ENCODE data around the gene RYR1.

Gene RYR1

GRCh38 chr19:38425810-38426466, 7.6 kb upstream of the RYR1 start, which contains the start of gene RASGRP4:
RASGRP4 (minus strand) TSS chr19:38426219; CDS start chr19:38426091, 128 bp downstream.
- peak in 1 of 2 donors; percentile 26 for DNase-seq (ENCODE audit: low read depth in 1 of 2, low spot score in 1 of 2)

DNA sequence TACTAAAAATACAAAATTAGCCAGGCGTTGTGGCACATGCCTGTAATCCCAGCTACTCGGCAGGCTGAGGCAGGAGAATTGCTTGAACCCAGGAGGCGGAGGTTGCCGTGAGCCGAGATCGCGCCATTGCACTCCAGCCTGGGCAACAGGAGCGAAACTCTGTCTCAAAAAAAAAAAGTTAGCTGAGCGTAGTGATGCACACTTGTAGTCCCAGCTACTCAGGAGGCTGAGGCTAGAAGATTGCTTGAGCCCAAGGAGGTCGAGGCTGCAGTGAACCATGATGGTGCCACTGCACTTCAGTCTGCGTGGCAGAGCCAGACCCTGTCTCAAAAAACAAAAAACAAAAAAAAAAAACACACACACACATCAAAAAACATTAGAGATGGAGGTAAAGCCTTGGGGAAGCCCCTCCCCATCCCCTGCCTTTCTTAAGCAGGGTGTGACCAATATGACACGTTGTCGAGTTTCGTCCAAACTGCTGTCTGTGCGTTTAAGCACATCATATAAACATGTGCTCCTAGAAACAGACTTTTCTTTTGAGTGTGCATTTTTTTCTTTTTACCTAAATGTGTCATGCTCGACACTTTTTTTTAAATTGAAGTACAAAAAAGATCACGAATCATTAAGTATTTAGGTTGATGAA, 6.3 kb upstream of the RYR1 start:
- DNase-seq (ENCODE audit: low read depth in 1 of 2, low spot score in 1 of 2) = peak in 1 of 2 donors; percentile 36

- DNase-seq (ENCODE audit: low read depth in 1 of 2, low spot score in 1 of 2) = peak in 1 of 2 donors; percentile 19
Measured at GRCh38 chr19:38429055-38429810, 4.3 kb upstream of the RYR1 start.

GRCh38 chr19:38429811-38430156, 3.7 kb upstream of the RYR1 start:
- DNase-seq (ENCODE audit: low read depth in 1 of 2, low spot score in 1 of 2) = no peak

GRCh38 chr19:38430931-38431330, 2.6 kb upstream of the RYR1 start:
- DNase-seq (ENCODE audit: low read depth in 1 of 2, low spot score in 1 of 2) = no peak

- DNase-seq (ENCODE audit: low read depth in 1 of 2, low spot score in 1 of 2) = no peak
Measured at GRCh38 chr19:38434549-38435051, 1.1 kb downstream of the RYR1 start.

- DNase-seq (ENCODE audit: low read depth in 1 of 2, low spot score in 1 of 2) = no peak
Measured at GRCh38 chr19:38437295-38437694, 3.8 kb downstream of the RYR1 start.

DNA sequence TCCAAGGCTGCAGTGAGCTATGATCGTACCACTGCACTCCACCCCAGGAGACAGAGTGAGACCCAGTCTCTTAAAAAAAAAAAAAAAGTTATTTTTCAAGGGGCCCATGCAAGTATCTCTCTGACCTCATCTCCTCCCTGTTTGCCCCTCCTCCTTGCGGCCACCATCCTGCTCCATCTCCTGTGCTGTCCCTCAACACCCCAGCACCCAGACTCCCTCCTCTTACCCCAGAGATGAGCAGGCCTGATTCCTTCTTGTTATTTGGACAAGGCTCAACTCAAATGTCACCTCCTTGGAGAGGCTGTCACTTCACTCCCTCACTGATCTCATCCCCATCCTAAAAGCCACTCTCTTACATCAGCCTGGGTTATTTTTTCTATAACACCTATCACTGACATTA, 4.4 kb downstream of the RYR1 start:
- no peak for DNase-seq (ENCODE audit: low read depth in 1 of 2, low spot score in 1 of 2)

- no peak for DNase-seq (ENCODE audit: low read depth in 1 of 2, low spot score in 1 of 2)
Measured at GRCh38 chr19:38440592-38440991, 7.1 kb downstream of the RYR1 start.

- DNase-seq (ENCODE audit: low read depth in 1 of 2, low spot score in 1 of 2) = no peak
Measured at GRCh38 chr19:38441657-38442348, 8.3 kb downstream of the RYR1 start.

- no peak for DNase-seq (ENCODE audit: low read depth in 1 of 2, low spot score in 1 of 2)
Measured at GRCh38 chr19:38442736-38443135, 9.2 kb downstream of the RYR1 start.

- no peak for DNase-seq (ENCODE audit: low read depth in 1 of 2, low spot score in 1 of 2)
Measured at GRCh38 chr19:38443458-38443999, 10.0 kb downstream of the RYR1 start.

GRCh38 chr19:38444026-38444425, 10.5 kb downstream of the RYR1 start:
- DNase-seq (ENCODE audit: low read depth in 1 of 2, low spot score in 1 of 2) = no peak

DNA sequence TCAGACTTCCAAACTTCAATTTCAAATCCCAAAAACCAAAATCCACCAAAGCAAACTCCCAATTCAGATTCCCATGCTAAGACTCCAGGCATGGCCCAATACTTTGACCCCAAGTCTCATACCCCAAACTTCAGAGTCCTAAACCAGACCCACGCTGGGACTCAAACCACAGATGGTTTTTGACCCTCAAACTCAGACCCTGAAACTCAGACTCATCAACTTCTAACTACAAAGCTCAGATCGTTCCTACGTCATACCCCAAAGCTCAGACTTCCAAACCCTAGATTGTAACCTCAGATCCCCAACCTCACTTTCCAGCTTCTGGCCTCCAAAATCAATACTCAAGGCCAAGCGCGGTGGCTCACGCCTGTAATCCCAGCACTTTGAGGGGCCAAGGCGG, 11.9 kb downstream of the RYR1 start:
- DNase-seq (ENCODE audit: low read depth in 1 of 2, low spot score in 1 of 2) = no peak

DNA sequence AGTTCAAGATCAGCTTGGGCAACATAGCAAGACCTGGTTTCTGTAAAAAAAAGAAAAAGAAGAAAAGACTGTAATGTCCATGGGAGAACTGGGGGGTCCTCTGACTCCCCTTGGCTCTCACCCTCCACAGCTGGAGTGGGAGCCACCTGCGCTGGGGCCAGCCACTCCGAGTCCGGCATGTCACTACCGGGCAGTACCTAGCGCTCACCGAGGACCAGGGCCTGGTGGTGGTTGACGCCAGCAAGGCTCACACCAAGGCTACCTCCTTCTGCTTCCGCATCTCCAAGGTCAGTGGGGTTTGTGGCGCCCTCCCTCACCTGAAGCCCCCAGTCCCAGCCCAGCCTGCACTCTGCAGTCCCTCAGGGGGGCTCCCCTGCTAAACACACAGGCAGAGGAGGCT, 14.7 kb downstream of the RYR1 start:
- no peak for DNase-seq (ENCODE audit: low read depth in 1 of 2, low spot score in 1 of 2)

GRCh38 chr19:38449518-38449917, 16.0 kb downstream of the RYR1 start:
- no peak for DNase-seq (ENCODE audit: low read depth in 1 of 2, low spot score in 1 of 2)

GRCh38 chr19:38451036-38451435, 17.5 kb downstream of the RYR1 start:
- no peak for DNase-seq (ENCODE audit: low read depth in 1 of 2, low spot score in 1 of 2)

DNA sequence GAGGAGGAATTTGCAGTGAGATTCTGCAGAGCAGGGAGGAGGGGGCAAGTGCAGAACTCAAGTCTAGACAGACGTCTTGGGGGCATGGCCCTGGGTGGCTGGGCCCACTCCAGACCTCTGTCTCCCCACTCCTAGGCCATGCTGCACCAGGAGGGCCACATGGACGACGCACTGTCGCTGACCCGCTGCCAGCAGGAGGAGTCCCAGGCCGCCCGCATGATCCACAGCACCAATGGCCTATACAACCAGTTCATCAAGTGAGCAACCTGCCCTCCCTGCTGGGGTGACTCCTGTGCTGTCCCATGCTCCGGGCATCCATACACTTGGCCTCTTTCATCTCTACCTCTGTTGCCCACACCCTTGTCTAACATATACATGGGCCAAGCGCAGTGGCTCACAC, 18.1 kb downstream of the RYR1 start:
- no peak for DNase-seq (ENCODE audit: low read depth in 1 of 2, low spot score in 1 of 2)

GRCh38 chr19:38452430-38453366, 19.2 kb downstream of the RYR1 start:
- no peak for DNase-seq (ENCODE audit: low read depth in 1 of 2, low spot score in 1 of 2)

DNA sequence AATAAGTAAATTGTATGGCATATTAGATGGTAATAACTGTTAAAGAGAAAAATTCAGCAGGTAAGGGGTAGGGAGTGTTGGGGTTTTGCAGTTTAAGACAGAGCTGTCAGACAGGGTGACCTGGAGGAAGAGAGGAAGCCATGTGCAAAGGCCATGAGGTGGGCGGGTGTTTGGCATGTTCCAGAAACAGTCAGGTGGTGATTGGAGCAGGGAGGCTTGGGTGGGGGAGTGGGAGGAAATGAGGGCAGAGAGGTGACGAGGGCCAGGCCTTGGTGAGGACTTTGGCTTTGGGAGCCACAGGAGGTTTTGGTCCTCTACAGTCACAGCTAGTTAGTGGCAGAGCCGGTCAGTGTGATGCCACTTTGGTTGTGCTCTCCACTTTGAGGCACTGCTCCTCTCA, 20.1 kb downstream of the RYR1 start:
- no peak for DNase-seq (ENCODE audit: low read depth in 1 of 2, low spot score in 1 of 2)
